Tibial nerve (tissue), 4 donors: ENCODE measurements around the gene STARD8.

Experiments
- EP300 ChIP-seq, 2 donors: sonication (generic); formaldehyde crosslinking; IDR thresholded peaks; one replicate each; pipeline ENCODE4 v1.6.1; 2017; ENCODE audit warnings: antibody characterized with exemption in 2 of 2, mild to moderate bottlenecking in 1 of 2
- POLR2A ChIP-seq, 2 donors: fragments of 450-650 bp; IDR thresholded peaks; one replicate each; pipeline ENCODE4 v1.6.1; 2017; ENCODE audit warnings: antibody characterized with exemption in 2 of 2, mild to moderate bottlenecking in 2 of 2, moderate library complexity in 2 of 2
- TF ChIP-seq, protein P1 (sequence below), 5 experiments: fragments of 200-600 bp in 3 of 5; fragments of 450-650 bp in 2 of 5; sonication (generic) in 3 of 5; IDR thresholded peaks; one replicate each; pipeline ENCODE4 v1.5.1; 2016 to 2019; ENCODE audit warnings: antibody characterized with exemption in 5 of 5, mild to moderate bottlenecking in 3 of 5, moderate library complexity in 2 of 5

DNA sequence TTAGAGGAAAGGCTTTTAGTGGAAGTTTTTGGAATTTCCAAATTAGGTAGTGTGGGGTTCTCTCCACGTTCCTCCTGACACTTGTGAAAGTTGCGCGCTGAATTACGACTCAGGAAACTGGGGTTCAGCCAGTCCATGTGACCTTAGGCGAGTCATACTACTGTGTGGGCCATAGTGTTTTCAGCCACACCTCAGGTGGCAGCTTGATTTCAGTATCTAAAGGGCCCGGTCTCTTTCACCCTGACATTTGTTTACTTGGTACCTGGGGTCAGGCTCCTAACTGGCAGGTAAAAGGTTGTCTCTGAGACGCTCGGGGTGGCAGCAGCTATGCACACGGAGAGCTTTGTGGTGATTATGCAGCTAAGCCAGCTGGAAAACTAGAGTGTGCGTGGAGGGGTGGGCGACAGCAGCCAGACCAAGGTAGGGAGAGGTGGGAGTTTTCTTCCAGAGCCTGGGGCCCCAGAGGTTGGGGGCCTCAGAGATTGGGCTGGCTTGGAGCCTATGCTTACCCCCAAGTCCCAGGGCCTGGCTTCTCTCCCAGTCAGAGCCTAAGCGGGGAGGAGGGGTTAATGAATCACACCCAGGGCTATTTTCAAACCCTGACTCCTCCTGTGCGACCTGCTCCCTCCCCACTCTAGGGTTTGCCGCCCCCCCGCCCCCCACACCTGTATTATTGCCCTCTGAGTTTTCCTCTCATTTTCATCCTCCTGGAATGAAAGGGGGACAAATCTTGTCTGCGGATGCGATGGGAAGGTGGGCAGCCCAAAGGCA, 47.2 kb downstream of the STARD8 start:
- TF ChIP-seq, protein P1, sequence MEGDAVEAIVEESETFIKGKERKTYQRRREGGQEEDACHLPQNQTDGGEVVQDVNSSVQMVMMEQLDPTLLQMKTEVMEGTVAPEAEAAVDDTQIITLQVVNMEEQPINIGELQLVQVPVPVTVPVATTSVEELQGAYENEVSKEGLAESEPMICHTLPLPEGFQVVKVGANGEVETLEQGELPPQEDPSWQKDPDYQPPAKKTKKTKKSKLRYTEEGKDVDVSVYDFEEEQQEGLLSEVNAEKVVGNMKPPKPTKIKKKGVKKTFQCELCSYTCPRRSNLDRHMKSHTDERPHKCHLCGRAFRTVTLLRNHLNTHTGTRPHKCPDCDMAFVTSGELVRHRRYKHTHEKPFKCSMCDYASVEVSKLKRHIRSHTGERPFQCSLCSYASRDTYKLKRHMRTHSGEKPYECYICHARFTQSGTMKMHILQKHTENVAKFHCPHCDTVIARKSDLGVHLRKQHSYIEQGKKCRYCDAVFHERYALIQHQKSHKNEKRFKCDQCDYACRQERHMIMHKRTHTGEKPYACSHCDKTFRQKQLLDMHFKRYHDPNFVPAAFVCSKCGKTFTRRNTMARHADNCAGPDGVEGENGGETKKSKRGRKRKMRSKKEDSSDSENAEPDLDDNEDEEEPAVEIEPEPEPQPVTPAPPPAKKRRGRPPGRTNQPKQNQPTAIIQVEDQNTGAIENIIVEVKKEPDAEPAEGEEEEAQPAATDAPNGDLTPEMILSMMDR (IDR thresholded peaks at IDR 0.05) = no peak
- TF ChIP-seq EP300 (IDR thresholded peaks at IDR 0.05) = peak in 1 of 2 donors; percentile 8
- no peak for TF ChIP-seq POLR2A (IDR thresholded peaks at IDR 0.05)
